IPS-20b (cell line): Measurements from ENCODE around the gene ECHDC3.

Experiments used
- H3K27ac ChIP-seq: one replicate; pipeline ENCODE4 v1.5.1; 2013; ENCODE audit warnings: low read length
- H3K27me3 ChIP-seq: 2 replicates; pipeline ENCODE4 v1.6.1; 2013; ENCODE audit warnings: mild to moderate bottlenecking, low read length, inconsistent platforms; ENCODE audit not compliant: insufficient read depth
- H3K36me3 ChIP-seq: 2 replicates; pipeline ENCODE4 v1.6.1; 2013; ENCODE audit warnings: low read depth, mild to moderate bottlenecking, inconsistent platforms, low read length, moderate library complexity; ENCODE audit not compliant: insufficient read depth
- H3K4me1 ChIP-seq: 2 replicates; pipeline ENCODE4 v1.6.1; 2013; ENCODE audit warnings: mild to moderate bottlenecking, control low read depth, inconsistent platforms, low read length, moderate library complexity; ENCODE audit not compliant: insufficient read depth
- H3K4me3 ChIP-seq: 2 replicates; pipeline ENCODE4 v1.5.1; 2013; ENCODE audit warnings: mild to moderate bottlenecking, low read length, inconsistent platforms
- H3K9ac ChIP-seq: 2 replicates; pipeline ENCODE4 v1.6.1; 2013; ENCODE audit warnings: low read depth, mild to moderate bottlenecking, inconsistent platforms, low read length, moderate library complexity
- H3K9me3 ChIP-seq: 2 replicates; pipeline ENCODE4 v1.6.1; 2013; ENCODE audit warnings: mild to moderate bottlenecking, low read depth, low read length, inconsistent platforms; ENCODE audit not compliant: insufficient read depth

The ECHDC3 gene

DNA sequence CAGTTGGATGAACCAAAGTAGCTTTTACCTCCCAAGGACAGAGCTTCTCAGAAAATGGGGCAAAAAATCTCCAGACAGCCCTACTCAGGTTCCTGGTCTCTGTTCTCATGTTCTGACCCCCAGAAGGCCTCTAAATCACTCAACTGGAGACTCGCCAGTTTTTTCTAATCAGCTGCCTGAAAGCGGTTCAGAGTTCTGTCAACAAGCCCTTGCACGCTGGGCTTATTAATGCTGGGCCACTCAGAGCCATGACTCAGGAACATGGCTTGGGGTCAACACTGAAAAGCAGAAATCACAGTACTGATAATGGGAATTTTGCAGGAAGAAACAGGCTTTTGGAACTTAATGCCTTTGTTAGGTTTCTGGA, 15.3 kb downstream of the ECHDC3 start:
- Histone ChIP-seq H3K36me3 (peaks cover 6% of the 10 kb centered on the region), H3K4me3 (no peak overlapping the region), H3K9ac (no peak overlapping the region), H3K27me3 (no peaks in the 10 kb centered on the region), H3K4me1 (no peaks in the 10 kb centered on the region), H3K27ac (no peak overlapping the region), H3K9me3 (no peaks in the 10 kb centered on the region)

DNA sequence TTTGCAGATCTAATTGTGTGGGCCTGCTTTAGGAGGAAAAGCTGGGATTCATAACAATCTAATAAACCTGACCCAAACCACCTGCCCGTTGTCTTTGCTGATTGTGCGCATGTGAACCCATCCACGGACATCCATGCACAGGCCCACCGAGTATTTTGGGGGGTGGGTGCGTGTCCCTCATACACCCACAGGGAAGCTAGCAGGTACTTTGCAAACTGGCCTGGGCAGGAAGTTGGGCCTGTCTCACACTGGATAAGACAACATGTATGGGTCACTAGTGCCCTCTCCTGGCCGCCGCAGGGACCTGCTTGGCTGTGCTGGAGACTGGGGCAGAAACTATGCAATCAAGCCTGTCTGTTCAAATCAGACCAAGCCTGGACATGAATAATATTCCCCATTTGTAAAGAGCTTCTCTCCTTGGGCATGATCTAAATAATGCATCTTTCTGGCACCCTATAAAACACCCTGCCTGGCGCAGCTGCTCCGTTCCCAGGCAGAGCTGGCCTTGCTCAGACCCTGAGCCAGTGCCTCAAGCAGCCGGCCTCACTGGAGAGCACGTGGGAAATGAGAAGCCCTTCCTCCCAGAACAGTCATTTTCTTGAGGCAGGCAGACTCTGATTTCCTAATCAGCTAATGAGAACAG, 15.8 kb downstream of the ECHDC3 start:
- Histone ChIP-seq H3K4me3 (no peak overlapping the region), H3K27me3 (no peaks in the 10 kb centered on the region), H3K27ac (no peak overlapping the region), H3K4me1 (no peaks in the 10 kb centered on the region), H3K9me3 (no peaks in the 10 kb centered on the region), H3K36me3 (peaks cover 6% of the 10 kb centered on the region), H3K9ac (no peak overlapping the region)

GRCh38 chr10:11758527-11759236, 16.5 kb downstream of the ECHDC3 start:
- no peak overlapping the region for H3K4me3 ChIP-seq
- no peak overlapping the region for H3K27ac ChIP-seq
- peaks cover 6% of the 10 kb centered on the region for H3K36me3 ChIP-seq
- no peaks in the 10 kb centered on the region for H3K27me3 ChIP-seq
- H3K4me1 ChIP-seq = no peaks in the 10 kb centered on the region
- H3K9me3 ChIP-seq = no peaks in the 10 kb centered on the region
- H3K9ac ChIP-seq = no peak overlapping the region

DNA sequence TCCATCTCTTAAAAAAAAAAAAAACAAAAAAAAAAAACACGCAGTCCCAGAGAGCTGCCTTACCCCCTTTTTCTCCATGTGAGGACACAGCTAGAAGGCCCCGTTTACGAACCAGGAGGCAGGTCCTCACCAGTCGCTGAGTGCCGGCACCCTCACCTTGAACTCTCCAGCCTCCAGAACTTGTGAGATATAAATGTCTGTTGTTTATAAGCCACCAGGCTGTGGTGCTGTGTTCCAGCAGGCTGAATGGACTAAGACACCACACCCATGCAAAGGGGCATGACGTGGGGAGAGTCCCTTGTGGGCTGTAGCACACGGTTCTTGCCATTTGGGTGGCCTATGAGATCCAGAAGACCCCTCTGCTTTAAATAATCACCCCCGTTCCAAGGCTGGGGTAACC, 17.2 kb downstream of the ECHDC3 start:
- Histone ChIP-seq H3K9me3 (no peaks in the 10 kb centered on the region), H3K4me1 (no peaks in the 10 kb centered on the region), H3K36me3 (peaks cover 6% of the 10 kb centered on the region), H3K27ac (no peak overlapping the region), H3K9ac (no peak overlapping the region), H3K4me3 (no peak overlapping the region), H3K27me3 (no peaks in the 10 kb centered on the region)

DNA sequence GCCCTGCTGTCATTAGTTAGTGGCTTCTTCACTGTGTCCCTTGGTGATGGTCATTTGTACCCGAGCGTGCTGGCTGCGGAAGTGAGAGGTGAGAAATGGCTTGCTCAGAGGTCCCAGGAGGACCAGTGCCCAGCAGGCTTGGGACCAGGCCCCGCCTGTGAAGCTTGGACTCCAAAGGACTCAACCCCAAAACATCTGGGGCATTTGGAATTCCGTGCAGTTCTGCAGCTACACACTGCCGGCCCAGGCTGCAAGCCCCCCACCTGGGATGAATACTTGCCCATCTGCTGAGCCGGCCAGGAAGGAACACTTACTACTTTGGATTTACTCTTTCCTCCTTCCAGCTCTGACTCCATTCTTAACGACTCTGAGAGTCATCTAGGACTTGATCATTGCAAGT, 18.0 kb downstream of the ECHDC3 start:
- H3K9me3 ChIP-seq = no peaks in the 10 kb centered on the region
- no peaks in the 10 kb centered on the region for H3K27me3 ChIP-seq
- H3K4me3 ChIP-seq = no peak overlapping the region
- no peak overlapping the region for H3K9ac ChIP-seq
- H3K36me3 ChIP-seq = peaks cover 6% of the 10 kb centered on the region
- no peak overlapping the region for H3K27ac ChIP-seq
- H3K4me1 ChIP-seq = no peaks in the 10 kb centered on the region

GRCh38 chr10:11760861-11761260, 18.7 kb downstream of the ECHDC3 start:
- Histone ChIP-seq H3K9ac (no peak overlapping the region), H3K9me3 (no peaks in the 10 kb centered on the region), H3K36me3 (peaks cover 4% of the 10 kb centered on the region), H3K27me3 (no peaks in the 10 kb centered on the region), H3K27ac (no peak overlapping the region), H3K4me3 (no peak overlapping the region), H3K4me1 (no peaks in the 10 kb centered on the region)

GRCh38 chr10:11761431-11761830, 19.2 kb downstream of the ECHDC3 start:
- no peak overlapping the region for H3K27ac ChIP-seq
- H3K36me3 ChIP-seq = no peaks in the 10 kb centered on the region; the same call in 1 of the 2 replicates
- H3K27me3 ChIP-seq = no peaks in the 10 kb centered on the region
- no peak overlapping the region for H3K4me3 ChIP-seq
- H3K4me1 ChIP-seq = no peaks in the 10 kb centered on the region
- no peaks in the 10 kb centered on the region for H3K9me3 ChIP-seq
- H3K9ac ChIP-seq = no peak overlapping the region

DNA sequence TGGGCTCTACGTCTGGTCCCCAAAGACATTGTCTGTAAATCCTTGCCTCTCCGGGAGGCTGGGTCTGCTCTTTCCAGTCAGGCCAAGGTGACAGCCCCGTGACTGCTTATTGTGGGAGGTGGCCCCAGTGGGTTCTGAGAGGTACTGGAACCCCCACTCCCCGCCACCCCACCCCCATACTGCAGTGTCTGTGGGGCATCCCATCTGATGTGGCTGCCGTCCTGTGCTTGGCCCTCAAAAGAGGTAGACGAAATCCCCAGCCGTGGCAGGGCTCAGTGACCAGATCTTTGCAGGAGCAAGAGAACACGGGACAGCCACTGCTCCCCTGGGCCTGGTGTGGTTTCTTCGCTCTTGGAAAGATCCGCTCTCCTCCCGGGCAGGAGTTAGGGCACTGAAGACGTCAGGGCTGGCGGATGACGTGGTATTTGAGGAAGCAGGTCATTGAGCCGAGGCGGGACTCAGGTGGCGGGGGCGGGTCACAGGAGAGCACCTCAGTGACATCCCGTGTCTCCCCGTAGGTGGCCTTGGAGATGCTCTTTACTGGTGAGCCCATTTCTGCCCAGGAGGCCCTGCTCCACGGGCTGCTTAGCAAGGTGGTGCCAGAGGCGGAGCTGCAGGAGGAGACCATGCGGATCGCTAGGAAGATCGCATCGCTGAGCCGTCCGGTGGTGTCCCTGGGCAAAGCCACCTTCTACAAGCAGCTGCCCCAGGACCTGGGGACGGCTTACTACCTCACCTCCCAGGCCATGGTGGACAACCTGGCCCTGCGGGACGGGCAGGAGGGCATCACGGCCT, 20.7 kb downstream of the ECHDC3 start:
- Histone ChIP-seq H3K4me3 (no peak overlapping the region), H3K4me1 (no peaks in the 10 kb centered on the region), H3K27me3 (no peaks in the 10 kb centered on the region), H3K9ac (no peak overlapping the region), H3K9me3 (no peaks in the 10 kb centered on the region), H3K36me3 (no peaks in the 10 kb centered on the region; the same call in 1 of the 2 replicates), H3K27ac (no peak overlapping the region)

DNA sequence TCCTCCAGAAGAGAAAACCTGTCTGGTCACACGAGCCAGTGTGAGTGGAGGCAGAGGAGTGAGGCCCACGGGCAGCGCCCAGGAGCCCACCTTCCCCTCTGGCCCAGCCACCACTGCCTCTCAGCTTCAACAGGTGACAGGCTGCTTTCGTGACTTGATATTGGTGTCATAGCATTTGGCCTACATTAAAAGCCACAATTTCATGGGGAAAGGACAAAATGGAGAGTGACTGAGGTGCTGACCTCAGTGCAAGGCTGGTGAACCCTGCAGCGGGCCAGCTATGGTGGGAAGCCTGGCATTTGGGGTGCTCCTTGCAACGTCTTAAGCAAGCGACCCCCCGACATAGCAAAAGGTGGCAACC, 21.3 kb downstream of the ECHDC3 start:
- H3K9ac ChIP-seq = no peak overlapping the region

GRCh38 chr10:11765141-11765540, 23.0 kb downstream of the ECHDC3 start:
- H3K36me3 ChIP-seq = no peaks in the 10 kb centered on the region
- H3K9ac ChIP-seq = no peak overlapping the region
- H3K27ac ChIP-seq = no peak overlapping the region
- no peaks in the 10 kb centered on the region for H3K27me3 ChIP-seq
- H3K9me3 ChIP-seq = no peaks in the 10 kb centered on the region
- H3K4me1 ChIP-seq = no peaks in the 10 kb centered on the region
- H3K4me3 ChIP-seq = no peak overlapping the region

More for the DNA sequence above, 21.3 kb downstream of the ECHDC3 start:
- no peak overlapping the region for H3K27ac ChIP-seq
- no peaks in the 10 kb centered on the region for H3K9me3 ChIP-seq
- H3K4me1 ChIP-seq = no peaks in the 10 kb centered on the region
- H3K4me3 ChIP-seq = no peak overlapping the region
- H3K27me3 ChIP-seq = no peaks in the 10 kb centered on the region
- no peaks in the 10 kb centered on the region; the same call in 1 of the 2 replicates for H3K36me3 ChIP-seq

- Histone ChIP-seq H3K36me3 (no peaks in the 10 kb centered on the region), H3K9me3 (no peaks in the 10 kb centered on the region), H3K27me3 (no peaks in the 10 kb centered on the region), H3K27ac (no peak overlapping the region), H3K4me1 (no peaks in the 10 kb centered on the region), H3K4me3 (no peak overlapping the region), H3K9ac (no peak overlapping the region)
Measured at GRCh38 chr10:11772575-11773288, 30.6 kb downstream of the ECHDC3 start.
